ENCODE data around the gene MANSC4. TPM values are rescaled to one million over a fixed set of nuclear protein-coding genes. Genes with fewer than 3 reads are reported as not detected.

Gene MANSC4
- total RNA-seq, 4 donors from 2014 or later = not detected

GRCh38 chr12:27797301-27798025, 17.4 kb upstream of the MANSC4 start:
- 92 to 95% methylated on average over 24 of the region's 24 CpGs for WGBS, 2 donors
- intact Hi-C loops (cut with DNase I; ENCODE audit: low total_unique reads) = no loop called here
- H3K4me3 ChIP-seq (ENCODE audit: low read depth, poor library complexity, severe bottlenecking) = no peak overlapping the region
- no peak for DNase-seq (ENCODE audit: low spot score in 2 of 2)
- TF ChIP-seq CTCF (IDR thresholded peaks at IDR 0.05) (no peak), POLR2A (IDR thresholded peaks at IDR 0.05) (no peak)

GRCh38 chr12:27796128-27796527, 16.1 kb upstream of the MANSC4 start:
- DNase-seq (ENCODE audit: low spot score in 2 of 2) = no peak
- H3K4me3 ChIP-seq (ENCODE audit: low read depth, poor library complexity, severe bottlenecking) = no peak overlapping the region
- WGBS, 2 donors = 84 to 88% methylated on average over 7 of the region's 7 CpGs
- TF ChIP-seq CTCF (IDR thresholded peaks at IDR 0.05) (no peak), POLR2A (IDR thresholded peaks at IDR 0.05) (no peak)
- intact Hi-C loops (cut with DNase I; ENCODE audit: low total_unique reads) = no loop called here

- WGBS, 2 donors = 92 to 94% methylated on average over 6 of the region's 6 CpGs
- no peak for DNase-seq (ENCODE audit: low spot score in 2 of 2)
- intact Hi-C loops (cut with DNase I; ENCODE audit: low total_unique reads) = no loop called here
- no peak overlapping the region for H3K4me3 ChIP-seq (ENCODE audit: low read depth, poor library complexity, severe bottlenecking)
- TF ChIP-seq POLR2A (IDR thresholded peaks at IDR 0.05) (no peak), CTCF (IDR thresholded peaks at IDR 0.05) (no peak)
Measured at GRCh38 chr12:27794818-27795584, 15.0 kb upstream of the MANSC4 start.

GRCh38 chr12:27790179-27790578, 10.1 kb upstream of the MANSC4 start:
- DNase-seq (ENCODE audit: low spot score in 2 of 2) = no peak
- H3K4me3 ChIP-seq (ENCODE audit: low read depth, poor library complexity, severe bottlenecking) = no peak overlapping the region
- 99% methylated on average over 2 of the region's 2 CpGs for WGBS, 2 donors
- TF ChIP-seq POLR2A (IDR thresholded peaks at IDR 0.05) = no peak
- intact Hi-C loops (cut with DNase I; ENCODE audit: low total_unique reads) = no loop called here

- no peak overlapping the region for H3K4me3 ChIP-seq (ENCODE audit: low read depth, poor library complexity, severe bottlenecking)
- no peak for DNase-seq (ENCODE audit: low spot score in 2 of 2)
- TF ChIP-seq CTCF (IDR thresholded peaks at IDR 0.05) (no peak), POLR2A (IDR thresholded peaks at IDR 0.05) (no peak)
- 76 to 77% methylated on average over 2 of the region's 2 CpGs for WGBS, 2 donors
- intact Hi-C loops (cut with DNase I; ENCODE audit: low total_unique reads) = no loop called here
Measured at GRCh38 chr12:27787559-27787958, 7.5 kb upstream of the MANSC4 start.

- no peak for TF ChIP-seq CTCF (IDR thresholded peaks at IDR 0.05)
- TF ChIP-seq POLR2A (IDR thresholded peaks at IDR 0.05) = no peak
Measured at GRCh38 chr12:27785882-27786570, 6.0 kb upstream of the MANSC4 start.

More at GRCh38 chr12:27785882-27786570, 6.0 kb upstream of the MANSC4 start:
- intact Hi-C loops (cut with DNase I; ENCODE audit: low total_unique reads) = no loop called here
- WGBS, 2 donors = 72 to 79% methylated on average over 3 of the region's 3 CpGs
- no peak overlapping the region for H3K4me3 ChIP-seq (ENCODE audit: low read depth, poor library complexity, severe bottlenecking)
- no peak for DNase-seq (ENCODE audit: low spot score in 2 of 2)
